MM.1S (cell line): ENCODE data around the gene MAGEA1.

Experiments used
- DNase-seq: peaks from one replicate; pipeline ENCODE4 v3.0.0-alpha.2; 2015
- H2AFZ ChIP-seq: fragments of 300-600 bp; sonication (generic); 2 replicates; pipeline ENCODE4 v1.6.0; 2016; ENCODE audit warnings: antibody characterized with exemption, low read length
- H3F3A ChIP-seq: fragments of 300-600 bp; sonication (generic); 2 replicates; pipeline ENCODE4 v1.6.1; 2016; ENCODE audit warnings: mild to moderate bottlenecking, antibody characterized with exemption, low read length, moderate library complexity, mixed read lengths; ENCODE audit not compliant: insufficient read depth
- H3K27ac ChIP-seq: fragments of 300-600 bp; sonication (generic); 2 replicates; pipeline ENCODE4 v1.5.1; 2016; ENCODE audit warnings: mild to moderate bottlenecking, low read length
- H3K27me3 ChIP-seq: fragments of 300-600 bp; sonication (generic); replicated peaks from 2 replicates; pipeline ENCODE4 v1.6.0; 2016; ENCODE audit warnings: low read length; ENCODE audit not compliant: insufficient read depth
- H3K36me3 ChIP-seq: fragments of 300-600 bp; sonication (generic); replicated peaks from 2 replicates; pipeline ENCODE4 v1.6.1; 2016; ENCODE audit warnings: mild to moderate bottlenecking, low read length, mixed read lengths; ENCODE audit not compliant: insufficient read depth
- H3K4me1 ChIP-seq: fragments of 300-600 bp; sonication (generic); 2 replicates; pipeline ENCODE4 v1.6.1; 2016; ENCODE audit warnings: low read length, mixed read lengths
- H3K4me2 ChIP-seq: fragments of 300-600 bp; sonication (generic); 2 replicates; pipeline ENCODE4 v1.6.0; 2016; ENCODE audit warnings: low read depth, low read length
- H3K4me3 ChIP-seq: fragments of 300-600 bp; sonication (generic); 2 replicates; pipeline ENCODE4 v1.5.1; 2016; ENCODE audit warnings: low read length, mixed read lengths
- H3K79me2 ChIP-seq: fragments of 300-600 bp; sonication (generic); 2 replicates; pipeline ENCODE4 v1.6.1; 2016; ENCODE audit warnings: mixed run types, low read length, mixed read lengths
- H3K9ac ChIP-seq: fragments of 300-600 bp; sonication (generic); 2 replicates; pipeline ENCODE4 v1.6.1; 2016; ENCODE audit warnings: low read length, mixed read lengths
- H3K9me2 ChIP-seq: fragments of 300-600 bp; sonication (generic); replicated peaks from 2 replicates; pipeline ENCODE4 v1.6.1; 2016; ENCODE audit warnings: mild to moderate bottlenecking, low read length, mixed read lengths; ENCODE audit not compliant: insufficient read depth
- H3K9me3 ChIP-seq: fragments of 300-600 bp; sonication (generic); replicated peaks from 2 replicates; pipeline ENCODE4 v1.6.1; 2016; ENCODE audit warnings: mild to moderate bottlenecking, low read length, mixed read lengths; ENCODE audit not compliant: insufficient read depth
- H4K20me1 ChIP-seq: fragments of 300-600 bp; sonication (generic); 2 replicates; pipeline ENCODE4 v1.6.1; 2016; ENCODE audit warnings: mild to moderate bottlenecking, low read length, moderate library complexity, mixed read lengths; ENCODE audit not compliant: insufficient read depth
- CTCF ChIP-seq: fragments of 300-600 bp; sonication (generic); IDR thresholded peaks from 2 replicates; pipeline ENCODE4 v1.5.1; 2016; ENCODE audit warnings: antibody characterized with exemption, low read length, mixed read lengths
- EZH2 ChIP-seq: fragments of 300-600 bp; sonication (generic); optimal IDR thresholded peaks from 2 replicates; pipeline ENCODE3; 2017; ENCODE audit warnings: low read depth, mild to moderate bottlenecking, antibody characterized with exemption, low read length, mixed read lengths
- EZH2phosphoT487 ChIP-seq: fragments of 300-600 bp; sonication (generic); IDR thresholded peaks from 2 replicates; pipeline ENCODE4 v1.6.1; 2018; ENCODE audit warnings: antibody characterized with exemption, low read length

Gene MAGEA1

GRCh38 chrX:153225438-153226098, 46.5 kb downstream of the MAGEA1 start:
- Histone ChIP-seq H4K20me1 (no peaks in the 10 kb centered on the region), H3K9ac (no peak overlapping the region), H3K36me3 (no peaks in the 10 kb centered on the region), H3K4me2 (no peak overlapping the region), H3K4me1 (no peaks in the 10 kb centered on the region), H2AFZ (no peak overlapping the region), H3K27me3 (no peaks in the 10 kb centered on the region), H3K9me2 (no peaks in the 10 kb centered on the region), H3K9me3 (no peaks in the 10 kb centered on the region), H3F3A (no peaks in the 10 kb centered on the region), H3K4me3 (no peak overlapping the region), H3K79me2 (no peaks in the 10 kb centered on the region), H3K27ac (no peak overlapping the region)
- DNase-seq, result no peak
- no peak for TF ChIP-seq CTCF
- no peak for TF ChIP-seq EZH2phosphoT487
- TF ChIP-seq EZH2, result no peak

GRCh38 chrX:153226344-153227185, 47.5 kb downstream of the MAGEA1 start:
- Histone ChIP-seq H2AFZ (no peak overlapping the region), H4K20me1 (no peaks in the 10 kb centered on the region), H3K27me3 (no peaks in the 10 kb centered on the region), H3K4me1 (no peaks in the 10 kb centered on the region), H3K9me3 (no peaks in the 10 kb centered on the region), H3K36me3 (no peaks in the 10 kb centered on the region), H3K9ac (no peak overlapping the region), H3K27ac (no peak overlapping the region), H3F3A (no peaks in the 10 kb centered on the region), H3K79me2 (no peaks in the 10 kb centered on the region), H3K9me2 (no peaks in the 10 kb centered on the region), H3K4me2 (no peak overlapping the region), H3K4me3 (no peak overlapping the region)
- DNase-seq, result no peak
- TF ChIP-seq EZH2 (no peak), CTCF (no peak), EZH2phosphoT487 (no peak)
